Gastroesophageal sphincter (tissue), 4 donors: Measurements from ENCODE around the gene PARP14. TPM values are rescaled to one million over a fixed set of nuclear protein-coding genes. Genes with fewer than 3 reads are reported as not detected.

Experiments
- ATAC-seq: fragments of 150-250 bp; one replicate; pipeline ENCODE4 v1.9.1; 2016; ENCODE audit warnings: mild to moderate bottlenecking, moderate library complexity
- H3K27ac ChIP-seq, 4 donors: fragments of 200-600 bp; sonication (generic) in 3 of 4; 1 replicate in 3 of 4; 2 replicates in 1 of 4; pipeline ENCODE4 v1.5.1; 2016 to 2019
- H3K27me3 ChIP-seq: fragments of 200-600 bp; sonication (generic); one replicate; pipeline ENCODE4 v1.5.1; 2019
- H3K36me3 ChIP-seq, 2 donors: fragments of 200-600 bp; sonication (generic); one replicate each; pipeline ENCODE4 v1.5.1; 2019; ENCODE audit warnings: control low read depth in 1 of 2
- H3K4me1 ChIP-seq, 3 donors: fragments of 200-600 bp; sonication (generic); 1 replicate in 2 of 3; 2 replicates in 1 of 3; pipeline ENCODE4 v1.5.1; 2016 to 2019; ENCODE audit warnings: control low read depth in 2 of 3
- H3K4me3 ChIP-seq, 2 donors: fragments of 200-600 bp; sonication (generic); one replicate each; pipeline ENCODE4 v1.5.1; 2019; ENCODE audit warnings: mild to moderate bottlenecking in 1 of 2, moderate library complexity in 1 of 2
- H3K9me3 ChIP-seq, 3 donors: fragments of 200-600 bp; sonication (generic); one replicate each; pipeline ENCODE4 v1.5.1; 2017 to 2019; ENCODE audit warnings: control low read depth in 2 of 3
- CTCF ChIP-seq, 4 experiments: fragments of 200-600 bp in 2 of 4; fragments of 450-650 bp in 2 of 4; sonication (generic) in 1 of 4; IDR thresholded peaks; one replicate each; pipeline ENCODE4 v1.5.1; 2017 to 2019; ENCODE audit warnings: antibody characterized with exemption in 4 of 4, mild to moderate bottlenecking in 2 of 4, moderate library complexity in 2 of 4
- EP300 ChIP-seq: sonication (generic); formaldehyde crosslinking; IDR thresholded peaks from one replicate; pipeline ENCODE4 v1.6.1; 2017; ENCODE audit warnings: antibody characterized with exemption, mild to moderate bottlenecking
- POLR2A ChIP-seq, 2 donors: fragments of 450-650 bp; IDR thresholded peaks; one replicate each; pipeline ENCODE4 v1.6.1; 2017; ENCODE audit warnings: antibody characterized with exemption in 2 of 2, mild to moderate bottlenecking in 2 of 2, moderate library complexity in 1 of 2
- POLR2AphosphoS5 ChIP-seq: sonication (generic); formaldehyde crosslinking; IDR thresholded peaks from one replicate; pipeline ENCODE4 v1.6.1; 2017; ENCODE audit warnings: antibody characterized with exemption
- WGBS, 2 donors: methylation state at CpG; one replicate each; pipeline ENCODE4 v1.1.5; 2018; ENCODE audit warnings: low coverage in 1 of 2; 5-methylcytosine and 5-hydroxymethylcytosine counted together
- total RNA-seq, 4 donors: library from RNA; depleted of rRNA; stranded (reverse); fragments of >200 nt; gene quantifications; one replicate each; pipeline ENCODE4 v1.1.0, GENCODE V29; 2016

The PARP14 gene
- 10 to 100 TPM; 25.0 to 59.0 (median 35.0) TPM for total RNA-seq

DNA sequence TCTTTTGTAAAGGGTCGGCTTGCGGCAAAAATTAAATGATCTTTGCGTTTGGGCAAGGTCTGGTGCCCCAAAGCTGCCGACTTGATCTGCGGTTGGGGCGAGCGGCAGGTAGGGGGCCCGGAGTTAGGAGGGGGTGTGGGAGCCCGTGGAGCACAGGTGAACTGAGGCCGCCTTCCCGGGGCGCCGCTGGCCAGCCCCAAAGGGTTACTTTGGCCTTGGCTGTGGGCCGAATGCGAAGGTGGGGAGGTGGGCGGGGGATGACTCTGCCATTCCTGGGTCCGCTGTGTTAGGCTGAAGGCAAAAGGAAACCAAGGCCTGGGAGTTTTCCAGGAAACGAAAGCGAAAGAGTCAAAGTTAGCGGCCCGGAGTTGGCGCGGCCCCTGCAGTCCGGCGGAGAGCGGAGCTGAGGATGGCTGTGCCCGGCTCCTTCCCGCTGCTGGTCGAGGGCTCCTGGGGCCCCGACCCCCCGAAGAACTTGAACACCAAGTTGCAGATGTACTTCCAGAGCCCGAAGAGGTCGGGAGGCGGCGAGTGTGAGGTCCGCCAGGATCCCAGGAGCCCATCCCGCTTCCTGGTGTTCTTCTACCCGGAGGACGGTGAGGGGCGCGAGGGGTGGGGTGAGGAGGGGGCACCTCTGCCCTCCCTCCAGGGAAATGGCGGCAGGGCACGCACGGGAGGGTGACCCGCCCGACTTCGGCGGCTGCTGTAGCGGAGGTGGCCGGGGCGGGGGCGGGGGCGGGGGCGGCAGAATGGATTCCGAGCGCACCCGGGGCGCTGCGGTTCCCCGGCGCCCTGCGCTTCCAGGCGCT is at the start of gene PARP14:
Gene PARP14, plus strand, starts transcription at position 365 of the 809 bp plus-strand sequence. Its CDS starts 45 bp downstream, at position 410.
- 0 to 3% methylated on average over 6 to 20 of the region's 63 CpGs for WGBS, 2 donors

DNA sequence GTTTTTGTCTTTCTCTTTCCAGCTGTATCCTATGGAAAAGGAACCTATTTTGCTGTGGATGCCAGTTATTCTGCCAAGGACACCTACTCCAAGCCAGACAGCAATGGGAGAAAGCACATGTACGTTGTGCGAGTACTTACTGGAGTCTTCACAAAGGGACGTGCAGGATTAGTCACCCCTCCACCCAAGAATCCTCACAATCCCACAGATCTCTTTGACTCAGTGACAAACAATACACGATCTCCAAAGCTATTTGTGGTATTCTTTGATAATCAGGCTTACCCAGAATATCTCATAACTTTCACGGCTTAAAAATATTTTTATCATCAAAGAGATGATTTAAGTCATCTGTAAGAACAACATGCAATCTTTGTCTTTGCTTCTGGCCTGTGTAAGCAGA is 44.9 kb upstream of the PARP14 start:
- Histone ChIP-seq H3K4me3 (no peak overlapping the region), H3K27ac (no peak overlapping the region), H3K9me3 (no peaks in the 10 kb centered on the region), H3K4me1 (no peaks in the 10 kb centered on the region), H3K36me3 (no peaks in the 10 kb centered on the region), H3K27me3 (no peaks in the 10 kb centered on the region)
- ATAC-seq = no peak
- TF ChIP-seq CTCF (IDR thresholded peaks at IDR 0.05) (no peak), POLR2A (IDR thresholded peaks at IDR 0.05) (no peak), POLR2AphosphoS5 (no peak), EP300 (no peak)
- WGBS, 2 donors = 54 to 77% methylated on average over 5 of the region's 5 CpGs

More for the DNA sequence above, at the start of gene PARP14:
- no peaks in the 10 kb centered on the region for H3K36me3 ChIP-seq
- peak within 1 kb of the TSS; percentile 92 to 97 for H3K4me3 ChIP-seq
- peak; percentile 79 for ATAC-seq
- peak within 1 kb of the TSS; percentile 89 to 95 (median 94) for H3K27ac ChIP-seq
- TF ChIP-seq POLR2AphosphoS5 (peak; percentile 72), POLR2A (IDR thresholded peaks at IDR 0.05) (peak; percentile 47 to 67), EP300 (no peak), CTCF (IDR thresholded peaks at IDR 0.05) (peak in 3 of 4 experiments; percentile 15 to 41 (median 21))
- H3K27me3 ChIP-seq = no peaks in the 10 kb centered on the region
- peaks cover 0 to 45% (median 12%) of the 10 kb centered on the region in 3 donors for H3K4me1 ChIP-seq
- no peaks in the 10 kb centered on the region for H3K9me3 ChIP-seq

GRCh38 chr3:122636697-122637096 is 43.9 kb upstream of the PARP14 start:
- H3K36me3 ChIP-seq = no peaks in the 10 kb centered on the region
- ATAC-seq = no peak
- H3K27me3 ChIP-seq = no peaks in the 10 kb centered on the region
- H3K27ac ChIP-seq = no peak overlapping the region
- 40% methylated on average over 1 to 2 of the region's 3 CpGs for WGBS, 2 donors
- H3K4me1 ChIP-seq = no peaks in the 10 kb centered on the region
- no peak for TF ChIP-seq POLR2A (IDR thresholded peaks at IDR 0.05)
- TF ChIP-seq EP300 = no peak
- TF ChIP-seq CTCF (IDR thresholded peaks at IDR 0.05) = no peak
- TF ChIP-seq POLR2AphosphoS5 = no peak
- no peaks in the 10 kb centered on the region for H3K9me3 ChIP-seq
- no peak overlapping the region for H3K4me3 ChIP-seq

DNA sequence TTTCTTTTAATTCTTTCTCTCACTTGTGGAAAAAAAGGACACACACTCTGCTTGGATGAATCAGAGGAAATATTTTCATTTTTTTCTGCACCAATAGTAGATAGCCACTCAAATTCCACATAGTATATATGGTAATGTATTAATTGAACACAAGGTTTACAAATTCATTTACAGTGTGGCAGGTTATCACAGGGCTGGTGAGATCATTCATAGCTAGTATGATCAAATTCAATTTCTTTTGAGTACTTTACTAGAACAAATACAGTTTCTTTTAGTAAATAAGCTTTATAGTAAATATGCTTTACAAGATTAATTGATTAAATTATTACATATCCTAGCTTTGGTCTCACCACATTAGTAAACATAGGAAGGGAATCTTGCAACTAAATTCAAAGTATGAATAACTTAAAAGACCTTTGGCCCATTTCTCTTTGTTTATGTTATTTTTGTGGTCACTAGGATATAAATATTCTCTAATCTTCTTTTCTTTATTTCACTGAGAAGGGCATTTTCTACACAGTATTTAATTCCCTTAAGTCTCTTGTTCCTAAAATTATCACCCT is 40.1 kb upstream of the PARP14 start:
- H3K4me3 ChIP-seq = no peak overlapping the region
- H3K36me3 ChIP-seq = no peaks in the 10 kb centered on the region
- no peak for TF ChIP-seq POLR2A (IDR thresholded peaks at IDR 0.05)
- ATAC-seq = no peak
- H3K9me3 ChIP-seq = no peaks in the 10 kb centered on the region
- no peaks in the 10 kb centered on the region for H3K27me3 ChIP-seq
- H3K27ac ChIP-seq = no peak overlapping the region
- no peaks in the 10 kb centered on the region for H3K4me1 ChIP-seq

DNA sequence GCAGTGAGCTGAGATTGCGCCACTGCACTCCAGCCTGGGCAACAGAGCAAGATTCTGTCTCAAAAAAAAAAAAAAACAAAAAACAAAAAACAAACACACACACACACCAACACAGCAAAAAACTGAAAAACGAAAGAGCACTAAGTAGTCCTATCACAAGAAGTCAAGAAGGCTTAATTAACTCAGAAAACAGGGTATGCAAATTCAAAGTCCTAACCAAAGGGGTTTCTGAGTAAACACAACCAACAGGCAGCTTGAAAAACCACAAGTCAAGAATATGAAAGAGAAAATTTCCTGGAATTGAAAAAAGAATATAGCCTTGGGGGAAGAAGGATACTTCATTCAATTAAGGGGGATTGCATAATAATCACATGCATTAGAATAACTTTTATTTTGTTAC is 37.7 kb upstream of the PARP14 start:
- H3K4me1 ChIP-seq = no peaks in the 10 kb centered on the region
- ATAC-seq = no peak
- no peak overlapping the region for H3K4me3 ChIP-seq
- no peaks in the 10 kb centered on the region for H3K9me3 ChIP-seq
- no peaks in the 10 kb centered on the region for H3K27me3 ChIP-seq
- TF ChIP-seq POLR2AphosphoS5 (no peak), CTCF (IDR thresholded peaks at IDR 0.05) (no peak), POLR2A (IDR thresholded peaks at IDR 0.05) (no peak), EP300 (no peak)
- H3K36me3 ChIP-seq = no peaks in the 10 kb centered on the region
- H3K27ac ChIP-seq = no peak overlapping the region
- WGBS, 2 donors = 88 to 92% methylated on average over 2 of the region's 2 CpGs
